CD4-positive, alpha-beta memory T cell (primary cell): Measurements from ENCODE around the gene PRKG1. TPM values are rescaled to one million over a fixed set of nuclear protein-coding genes. Genes with fewer than 3 reads are reported as not detected.
"Not testable (repeated sequence)": the region's sequence is repeated elsewhere in the genome, so short reads cannot be mapped to it uniquely, and the experiment has no call there.

Experiments used
- CTCF ChIA-PET: fragments of 350-600 bp; sonication (Branson Sonifier 250); formaldehyde crosslinking; loops from one replicate; lab custom pipeline; 2021; ENCODE audit warnings: inconsistent platforms; ENCODE audit not compliant: partially characterized antibody; lab: Charles Lee
- POLR2A ChIA-PET: fragments of 350-600 bp; sonication (Branson Sonifier 250); formaldehyde crosslinking; loops from one replicate; lab custom pipeline; 2021; ENCODE audit not compliant: partially characterized antibody; lab: Charles Lee
- DNase-seq, 5 donors: peaks; one replicate each; pipeline versions ENCODE4 v3.0.0 to v3.0.0-alpha.2; 2020 to 2022; ENCODE audit warnings: mixed read lengths in 1 of 5
- H3K27ac ChIP-seq: one replicate; pipeline ENCODE4 v1.7.0; 2013; ENCODE audit warnings: low read depth, low read length
- H3K27me3 ChIP-seq: 2 replicates; pipeline ENCODE4 v1.7.0; 2013; ENCODE audit warnings: mild to moderate bottlenecking, low read length, moderate library complexity; ENCODE audit not compliant: insufficient read depth
- H3K36me3 ChIP-seq: 2 replicates; pipeline ENCODE4 v1.7.0; 2013; ENCODE audit warnings: mild to moderate bottlenecking, low read length, moderate library complexity; ENCODE audit not compliant: insufficient read depth
- H3K4me1 ChIP-seq: 2 replicates; pipeline ENCODE4 v1.7.0; 2013; ENCODE audit warnings: mild to moderate bottlenecking, low read length, moderate library complexity; ENCODE audit not compliant: insufficient read depth
- H3K4me3 ChIP-seq, 2 donors: one replicate each; pipeline ENCODE4 v1.7.0; 2013; ENCODE audit warnings: low read length in 2 of 2, mild to moderate bottlenecking in 1 of 2
- H3K9me3 ChIP-seq, 2 donors: one replicate each; pipeline ENCODE4 v1.7.0; 2013; ENCODE audit warnings: low read length in 2 of 2, control low read depth in 1 of 2; ENCODE audit not compliant: control insufficient read depth in 1 of 2
- H3K27ac Mint-ChIP-seq, 7 donors: one replicate each; pipeline ENCODE4 v1.8.0; 2020 to 2021; ENCODE audit warnings: mixed read lengths in 7 of 7, mild to moderate bottlenecking in 6 of 7, inconsistent platforms in 3 of 7, moderate library complexity in 3 of 7
- H3K27me3 Mint-ChIP-seq, 2 donors: one replicate each; pipeline ENCODE4 v1.8.0; 2020 to 2021; ENCODE audit warnings: mixed read lengths in 2 of 2
- H3K36me3 Mint-ChIP-seq, 2 donors: one replicate each; pipeline ENCODE4 v1.8.0; 2020 to 2021; ENCODE audit warnings: mixed read lengths in 2 of 2, inconsistent platforms in 1 of 2, mild to moderate bottlenecking in 1 of 2
- H3K4me1 Mint-ChIP-seq, 4 donors: one replicate each; pipeline ENCODE4 v1.8.0; 2020 to 2021; ENCODE audit warnings: mixed read lengths in 4 of 4, mild to moderate bottlenecking in 1 of 4
- H3K4me3 Mint-ChIP-seq, 8 donors: one replicate each; pipeline ENCODE4 v1.8.0; 2020 to 2021; ENCODE audit warnings: mixed read lengths in 8 of 8, mild to moderate bottlenecking in 7 of 8, moderate library complexity in 6 of 8, inconsistent platforms in 3 of 8
- H3K9me3 Mint-ChIP-seq, 8 donors: one replicate each; pipeline ENCODE4 v1.8.0; 2020 to 2021; ENCODE audit warnings: mixed read lengths in 8 of 8, mild to moderate bottlenecking in 5 of 8, inconsistent platforms in 3 of 8, moderate library complexity in 1 of 8
- intact Hi-C: fragments of 100-400 bp; cut with micrococcal nuclease; formaldehyde crosslinking; loops from one replicate; pipeline ENCODE4 v1.15.1; 2023
- polyA plus RNA-seq, 2 donors: library from polyadenylated mRNA; unstranded; fragments of 300-500 nt; fragmentation: Illumina TruSeq; gene quantifications; one replicate each; pipeline ENCODE4 v1.2.3, GENCODE V29; 2021
- total RNA-seq, 2 experiments: library from RNA; stranded (reverse); gene quantifications; one replicate each; pipeline ENCODE4 v1.2.3, GENCODE V29; 2021

PRKG1 gene
- total and polyA plus RNA-seq, 4 experiments from 2014 or later, result 0.06 to 0.20 TPM; not detected in 2

- H3K4me3 Mint-ChIP-seq, result no peak overlapping the region
- no peaks in the 10 kb centered on the region for H3K4me1 Mint-ChIP-seq
- Histone ChIP-seq H3K4me3 (no peak overlapping the region), H3K9me3 (no peaks in the 10 kb centered on the region), H3K27ac (no peak overlapping the region), H3K36me3 (no peaks in the 10 kb centered on the region), H3K27me3 (no peaks in the 10 kb centered on the region), H3K4me1 (no peaks in the 10 kb centered on the region)
- POLR2A ChIA-PET, result no interaction called here
- CTCF ChIA-PET, result no interaction called here
- H3K9me3 Mint-ChIP-seq, result peaks cover 0 to 7% (median 0%) of the 10 kb centered on the region in 8 donors
- no peak for DNase-seq
- no peaks in the 10 kb centered on the region for H3K36me3 Mint-ChIP-seq
- H3K27ac Mint-ChIP-seq, result no peak overlapping the region
- H3K27me3 Mint-ChIP-seq, result no peaks in the 10 kb centered on the region
- intact Hi-C loops, result no loop called here
These were observed 955.9 kb downstream of the PRKG1 start for GRCh38 chr10:52030051-52030790.

GRCh38 chr10:52030975-52031374 lies 956.7 kb downstream of the PRKG1 start:
- Histone ChIP-seq H3K4me1 (no peaks in the 10 kb centered on the region), H3K27ac (no peak overlapping the region), H3K9me3 (no peaks in the 10 kb centered on the region), H3K36me3 (no peaks in the 10 kb centered on the region), H3K27me3 (no peaks in the 10 kb centered on the region), H3K4me3 (no peak overlapping the region)
- peaks cover 0 to 7% (median 0%) of the 10 kb centered on the region in 8 donors for H3K9me3 Mint-ChIP-seq
- no peaks in the 10 kb centered on the region for H3K27me3 Mint-ChIP-seq
- H3K36me3 Mint-ChIP-seq, result no peaks in the 10 kb centered on the region
- no peak overlapping the region for H3K27ac Mint-ChIP-seq
- ChIA-PET CTCF (no interaction called here), POLR2A (interaction anchor here (0.5 kb wide), 1 partner anchor 11 kb away, joined by 3 read pairs; no protein-coding TSS in a partner anchor)
- no peak overlapping the region for H3K4me3 Mint-ChIP-seq
- no peaks in the 10 kb centered on the region for H3K4me1 Mint-ChIP-seq
- DNase-seq, result no peak
- intact Hi-C loops, result no loop called here

- H3K27ac Mint-ChIP-seq, result no peak overlapping the region
- ChIA-PET CTCF (no interaction called here), POLR2A (interaction anchor here (0.5 kb wide), 1 partner anchor 11 kb away, joined by 3 read pairs; no protein-coding TSS in a partner anchor)
- Histone ChIP-seq H3K36me3 (no peaks in the 10 kb centered on the region), H3K27me3 (no peaks in the 10 kb centered on the region), H3K27ac (no peak overlapping the region), H3K4me3 (no peak overlapping the region), H3K4me1 (no peaks in the 10 kb centered on the region), H3K9me3 (no peaks in the 10 kb centered on the region)
- H3K4me3 Mint-ChIP-seq, result no peak overlapping the region
- no peaks in the 10 kb centered on the region for H3K36me3 Mint-ChIP-seq
- no peaks in the 10 kb centered on the region for H3K4me1 Mint-ChIP-seq
- H3K27me3 Mint-ChIP-seq, result no peaks in the 10 kb centered on the region
- DNase-seq, result no peak
- H3K9me3 Mint-ChIP-seq, result peaks cover 0 to 7% (median 0%) of the 10 kb centered on the region in 8 donors
- intact Hi-C loops, result no loop called here
These were observed 957.5 kb downstream of the PRKG1 start for GRCh38 chr10:52031771-52032170.

DNA sequence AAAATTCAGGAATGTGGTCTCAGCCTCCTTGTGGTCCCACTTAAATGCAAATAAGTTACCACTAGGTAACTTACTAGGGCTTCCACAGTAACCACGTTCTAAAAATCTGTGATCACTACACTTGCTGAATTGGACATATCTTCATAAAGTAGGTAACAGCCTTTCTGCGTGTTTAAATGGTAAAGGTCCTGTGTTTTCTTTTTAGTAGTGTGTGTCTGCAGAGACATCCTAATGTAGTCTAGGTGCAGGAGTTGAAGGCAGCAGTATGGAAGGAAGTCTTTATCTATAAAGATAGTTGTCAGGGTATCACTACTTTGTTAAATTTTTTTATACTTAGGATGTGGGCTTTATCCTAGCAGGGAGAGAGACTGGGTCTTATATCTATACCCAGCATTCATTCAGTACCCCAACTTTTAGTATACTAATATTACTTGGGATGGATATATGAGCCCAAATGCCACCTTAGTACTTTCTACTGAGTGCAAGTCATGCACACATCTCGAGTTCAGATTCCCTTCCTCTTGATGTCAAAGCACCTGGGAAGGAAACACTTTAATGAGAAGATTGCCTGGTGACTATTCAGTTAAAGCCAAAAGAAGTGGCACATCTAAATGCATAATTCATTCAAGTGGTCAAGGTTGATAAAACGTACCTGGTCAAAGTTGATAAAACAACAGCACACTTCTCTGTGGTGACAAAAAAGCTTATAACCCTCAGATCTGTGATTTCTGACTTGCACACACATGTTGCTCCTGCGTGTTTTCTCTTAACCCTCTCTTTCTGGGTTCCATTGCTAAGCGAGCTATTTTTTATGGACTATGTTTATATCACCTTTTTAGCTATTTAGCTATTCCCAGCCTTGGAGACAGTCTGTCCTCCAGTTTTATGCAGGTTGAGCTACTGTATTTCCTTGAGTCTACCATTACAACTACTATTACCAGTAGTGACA lies 958.7 kb downstream of the PRKG1 start:
- no peak overlapping the region for H3K27ac Mint-ChIP-seq
- H3K4me3 ChIP-seq, result no peak overlapping the region
- H3K27me3 ChIP-seq, result no peaks in the 10 kb centered on the region
- ChIA-PET POLR2A (no interaction called here), CTCF (no interaction called here)
- H3K9me3 ChIP-seq, result no peaks in the 10 kb centered on the region
- H3K9me3 Mint-ChIP-seq, result peaks cover 0 to 3% (median 0%) of the 10 kb centered on the region in 8 donors
- intact Hi-C loops, result no loop called here
- no peaks in the 10 kb centered on the region for H3K36me3 Mint-ChIP-seq
- H3K27me3 Mint-ChIP-seq, result no peaks in the 10 kb centered on the region
- H3K4me3 Mint-ChIP-seq, result no peak overlapping the region
- no peak for DNase-seq
- no peaks in the 10 kb centered on the region for H3K4me1 ChIP-seq
- no peaks in the 10 kb centered on the region for H3K4me1 Mint-ChIP-seq
- H3K36me3 ChIP-seq, result no peaks in the 10 kb centered on the region
- H3K27ac ChIP-seq, result no peak overlapping the region

DNA sequence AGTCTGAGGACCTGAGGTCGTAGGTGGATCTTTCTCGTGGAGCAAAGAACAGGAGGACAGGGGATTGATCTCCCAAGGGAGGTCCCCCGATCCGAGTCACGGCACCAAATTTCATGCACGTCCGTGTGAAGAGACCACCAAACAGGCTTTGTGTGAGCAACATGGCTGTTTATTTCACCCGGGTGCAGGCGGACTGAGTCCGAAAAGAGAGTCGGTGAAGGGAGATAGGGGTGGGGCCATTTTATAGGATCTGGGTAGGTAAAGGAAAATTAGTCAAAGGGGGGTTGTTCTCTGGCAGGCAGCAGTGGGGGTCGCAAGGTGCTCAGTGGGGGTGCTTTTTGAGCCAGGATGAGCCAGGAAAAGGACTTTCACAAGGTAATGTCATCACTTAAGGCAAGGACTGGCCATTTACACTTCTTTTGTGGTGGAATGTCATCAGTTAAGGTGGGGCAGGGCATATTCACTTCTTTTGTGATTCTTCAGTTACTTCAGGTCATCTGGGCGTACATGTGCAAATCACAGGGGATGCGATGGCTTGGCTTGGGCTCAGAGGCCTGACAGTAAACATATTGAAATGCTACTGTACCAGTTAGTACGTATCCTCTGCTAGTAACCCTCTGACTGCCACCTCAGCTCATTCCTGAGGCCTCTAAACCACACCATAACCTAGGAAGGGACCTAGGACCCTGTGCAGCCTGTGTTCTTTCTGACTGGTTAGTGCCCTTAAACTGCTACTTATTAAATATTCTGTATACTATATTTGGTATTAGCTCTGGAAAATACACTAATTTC lies 964.9 kb downstream of the PRKG1 start:
- H3K27ac ChIP-seq, H3K36me3 Mint-ChIP-seq, intact Hi-C loops, H3K4me1 Mint-ChIP-seq, H3K27ac Mint-ChIP-seq, POLR2A ChIA-PET, CTCF ChIA-PET, DNase-seq, H3K27me3 ChIP-seq, H3K9me3 Mint-ChIP-seq, H3K36me3 ChIP-seq, H3K4me3 ChIP-seq, H3K4me3 Mint-ChIP-seq, H3K9me3 ChIP-seq, H3K4me1 ChIP-seq, H3K27me3 Mint-ChIP-seq: not testable (repeated sequence)

- Mint-ChIP-seq H3K4me1 (no peaks in the 10 kb centered on the region), H3K4me3 (no peak overlapping the region), H3K27ac (no peak overlapping the region), H3K9me3 (peaks cover 0 to 2% (median 0%) of the 10 kb centered on the region in 8 donors), H3K27me3 (peaks cover 2 to 3% of the 10 kb centered on the region in 2 donors), H3K36me3 (no peaks in the 10 kb centered on the region)
- H3K4me1 ChIP-seq, result no peaks in the 10 kb centered on the region
- no peaks in the 10 kb centered on the region for H3K9me3 ChIP-seq
- no peak overlapping the region for H3K4me3 ChIP-seq
- intact Hi-C loops, result no loop called here
- H3K36me3 ChIP-seq, result no peaks in the 10 kb centered on the region
- ChIA-PET POLR2A (no interaction called here), CTCF (no interaction called here)
- no peak for DNase-seq
- H3K27me3 ChIP-seq, result no peaks in the 10 kb centered on the region
- no peak overlapping the region for H3K27ac ChIP-seq
These were observed 966.2 kb downstream of the PRKG1 start for GRCh38 chr10:52040486-52040885.

DNA sequence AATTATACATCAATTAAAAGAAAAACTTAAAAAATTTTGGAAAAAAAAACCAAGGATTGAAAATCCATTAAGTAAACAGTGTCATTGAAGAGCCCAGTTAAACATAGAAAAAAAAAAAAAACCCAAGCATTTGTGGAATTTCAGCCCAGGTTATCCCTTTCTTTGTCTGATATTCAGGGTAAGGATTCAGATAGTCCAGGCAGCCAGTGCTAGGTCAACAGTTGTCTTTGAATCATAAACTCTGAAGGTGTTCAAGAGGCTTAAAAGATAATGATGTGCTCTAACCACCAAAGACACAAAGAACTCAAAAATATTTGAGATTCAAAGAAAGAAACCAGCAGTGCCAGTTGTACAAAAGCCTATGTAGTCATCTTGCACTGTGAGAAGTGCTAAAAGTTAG lies 969.5 kb downstream of the PRKG1 start:
- POLR2A ChIA-PET, result no interaction called here
- no peaks in the 10 kb centered on the region for H3K36me3 Mint-ChIP-seq
- H3K4me1 ChIP-seq, result no peaks in the 10 kb centered on the region
- no peaks in the 10 kb centered on the region for H3K36me3 ChIP-seq
- H3K4me3 Mint-ChIP-seq, result no peak overlapping the region
- DNase-seq, result no peak
- no peaks in the 10 kb centered on the region for H3K9me3 ChIP-seq
- CTCF ChIA-PET, result no interaction called here
- no peak overlapping the region for H3K27ac ChIP-seq
- H3K27me3 Mint-ChIP-seq, result peaks cover 2 to 3% of the 10 kb centered on the region in 2 donors
- no peaks in the 10 kb centered on the region for H3K27me3 ChIP-seq
- H3K4me1 Mint-ChIP-seq, result no peaks in the 10 kb centered on the region
- intact Hi-C loops, result no loop called here
- H3K9me3 Mint-ChIP-seq, result peaks cover 0 to 2% (median 0%) of the 10 kb centered on the region in 8 donors
- no peak overlapping the region for H3K27ac Mint-ChIP-seq
- H3K4me3 ChIP-seq, result no peak overlapping the region
